Activated T-cell treated with anti-CD3 and anti-CD28 coated beads, Interleukin-2, amount 50 U/mL, for 24 hours (primary cell): ENCODE results near the gene ARF4.
A peak's percentile ranks its signal among the peaks of the same experiment; 100 is the strongest.

ENCODE experiments used
- DNase-seq: peaks from one replicate; pipeline ENCODE4 v3.0.0-alpha.2; 2020
- H3K27ac Mint-ChIP-seq: 2 replicates; pipeline ENCODE4 v1.8.0; 2020; ENCODE audit warnings: mild to moderate bottlenecking, mixed read lengths
- H3K27me3 Mint-ChIP-seq: 2 replicates; pipeline ENCODE4 v1.8.0; 2020; ENCODE audit warnings: mixed read lengths
- H3K36me3 Mint-ChIP-seq: 2 replicates; pipeline ENCODE4 v1.8.0; 2020; ENCODE audit warnings: low read depth, mixed read lengths
- H3K4me1 Mint-ChIP-seq: 2 replicates; pipeline ENCODE4 v1.8.0; 2020; ENCODE audit warnings: low read depth, mixed read lengths
- H3K4me3 Mint-ChIP-seq: 2 replicates; pipeline ENCODE4 v1.8.0; 2020; ENCODE audit warnings: mild to moderate bottlenecking, moderate library complexity, mixed read lengths
- H3K9me3 Mint-ChIP-seq: 2 replicates; pipeline ENCODE4 v1.8.0; 2020; ENCODE audit warnings: mixed read lengths

Gene ARF4

DNA sequence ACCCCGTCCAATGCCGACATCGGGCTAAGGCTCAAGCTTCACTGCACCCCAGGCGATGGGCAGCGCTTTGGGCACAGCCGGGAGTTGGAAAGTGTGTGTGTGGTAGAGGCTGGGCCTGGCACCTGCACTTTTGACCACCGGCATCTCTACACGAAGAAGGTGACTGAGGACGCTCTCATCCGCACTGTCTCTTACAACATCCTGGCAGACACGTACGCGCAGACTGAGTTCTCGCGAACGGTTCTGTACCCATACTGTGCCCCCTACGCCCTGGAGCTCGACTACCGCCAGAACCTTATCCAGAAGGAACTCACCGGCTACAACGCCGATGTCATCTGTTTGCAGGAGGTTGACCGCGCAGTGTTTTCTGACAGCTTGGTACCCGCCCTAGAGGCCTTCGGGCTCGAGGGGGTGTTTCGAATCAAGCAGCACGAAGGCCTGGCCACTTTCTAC is 40.0 kb downstream of the ARF4 start:
- Mint-ChIP-seq H3K27ac (peak overlapping the region; percentile 98), H3K9me3 (no peaks in the 10 kb centered on the region), H3K36me3 (peaks cover 59% of the 10 kb centered on the region), H3K27me3 (no peaks in the 10 kb centered on the region), H3K4me1 (peaks cover 48% of the 10 kb centered on the region), H3K4me3 (peak overlapping the region; percentile 97)
- peak; percentile 58 for DNase-seq

DNA sequence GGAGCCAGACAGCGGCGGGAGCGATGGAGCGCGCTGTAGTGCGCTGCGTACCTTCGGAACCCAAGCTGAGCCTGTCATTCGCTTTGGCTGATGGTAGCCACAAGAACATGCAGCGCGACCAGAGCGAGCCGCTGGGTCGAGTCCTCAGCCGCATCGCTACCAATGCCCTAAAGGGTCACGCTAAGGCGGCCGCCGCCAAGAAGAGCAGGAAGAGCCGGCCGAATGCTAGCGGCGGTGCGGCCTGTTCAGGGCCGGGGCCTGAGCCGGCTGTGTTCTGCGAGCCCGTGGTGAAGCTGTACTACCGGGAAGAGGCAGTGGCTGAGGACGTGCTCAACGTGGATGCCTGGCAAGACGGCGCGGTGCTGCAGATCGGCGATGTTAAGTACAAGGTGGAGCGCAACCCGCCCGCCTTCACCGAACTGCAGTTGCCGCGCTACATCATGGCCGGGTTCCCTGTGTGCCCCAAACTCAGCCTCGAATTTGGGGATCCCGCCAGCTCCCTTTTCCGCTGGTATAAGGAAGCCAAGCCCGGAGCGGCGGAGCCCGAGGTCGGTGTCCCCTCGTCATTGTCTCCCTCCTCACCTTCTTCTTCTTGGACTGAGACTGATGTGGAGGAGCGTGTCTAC is 40.6 kb downstream of the ARF4 start:
- Mint-ChIP-seq H3K4me1 (peaks cover 43% of the 10 kb centered on the region), H3K27ac (peak overlapping the region; percentile 98), H3K27me3 (no peaks in the 10 kb centered on the region), H3K36me3 (peaks cover 53% of the 10 kb centered on the region), H3K9me3 (no peaks in the 10 kb centered on the region), H3K4me3 (peak overlapping the region; percentile 97)
- DNase-seq = no peak

DNA sequence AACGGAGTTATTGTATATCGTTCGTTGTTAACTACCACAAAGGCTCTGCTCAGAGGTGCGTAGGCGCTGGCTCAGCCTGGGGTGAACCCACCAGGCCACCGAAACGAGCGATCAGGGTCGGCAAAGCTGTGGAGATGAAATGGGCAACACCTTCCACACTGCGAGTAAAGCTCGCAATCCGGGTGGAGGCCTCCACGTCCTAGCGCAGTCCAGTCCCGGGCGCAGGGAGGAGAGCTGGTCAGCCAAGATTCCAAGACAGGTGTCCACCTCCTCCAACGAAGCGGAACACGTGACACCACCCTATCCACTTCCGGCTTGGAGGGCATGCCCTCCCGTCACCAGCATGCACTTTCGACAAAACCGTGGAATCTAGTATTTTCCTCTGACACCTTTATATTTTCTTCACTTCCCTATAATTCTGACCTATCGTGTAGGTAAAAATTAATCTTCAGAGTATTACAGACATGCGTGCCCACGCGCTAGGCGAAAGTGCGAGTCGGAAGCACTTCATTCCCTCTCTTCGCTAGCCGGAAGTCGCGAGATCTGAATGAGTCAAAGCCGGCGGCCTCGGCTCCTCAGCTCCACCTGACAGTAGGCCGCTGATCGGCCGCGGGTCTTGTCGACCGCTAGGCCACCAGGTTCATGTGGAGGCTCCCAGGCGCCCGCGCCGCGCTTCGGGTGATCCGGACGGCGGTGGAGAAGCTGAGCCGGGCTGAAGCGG is 41.2 kb downstream of the ARF4 start, which contains the start of gene PDE12:
TSS of gene PDE12 (plus strand) at position 537 of the 721 bp plus-strand sequence. CDS start at position 643, 106 bp downstream.
- Mint-ChIP-seq H3K4me3 (peak within 1 kb of the TSS; percentile 97), H3K27ac (peak within 1 kb of the TSS; percentile 98), H3K9me3 (no peaks in the 10 kb centered on the region), H3K27me3 (no peaks in the 10 kb centered on the region), H3K36me3 (peaks cover 48% of the 10 kb centered on the region), H3K4me1 (peaks cover 38% of the 10 kb centered on the region)
- peak; percentile 89 for DNase-seq

DNA sequence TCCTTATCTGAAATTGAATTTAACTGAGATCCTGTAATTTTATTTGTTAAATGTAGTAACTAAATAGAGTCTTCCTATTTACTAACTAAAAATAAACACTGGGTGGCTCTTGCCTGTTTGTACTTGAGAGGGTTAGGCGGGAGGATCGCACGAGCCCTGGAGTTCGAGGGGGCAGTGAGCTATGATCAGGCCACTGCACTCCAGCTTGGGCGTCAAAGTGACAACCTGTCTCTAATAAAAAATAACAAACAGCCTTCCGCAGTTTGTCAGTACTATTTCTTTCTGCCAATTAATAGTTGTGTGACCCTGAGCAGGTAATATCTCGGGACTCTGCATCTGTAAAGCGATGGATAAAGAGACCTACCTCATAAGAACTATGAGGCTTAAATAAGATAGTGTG is 41.8 kb downstream of the ARF4 start:
- Mint-ChIP-seq H3K9me3 (no peaks in the 10 kb centered on the region), H3K4me3 (peak overlapping the region; percentile 97), H3K36me3 (peaks cover 42% of the 10 kb centered on the region), H3K4me1 (peaks cover 33% of the 10 kb centered on the region), H3K27ac (peak overlapping the region; percentile 98), H3K27me3 (no peaks in the 10 kb centered on the region)
- no peak for DNase-seq

DNA sequence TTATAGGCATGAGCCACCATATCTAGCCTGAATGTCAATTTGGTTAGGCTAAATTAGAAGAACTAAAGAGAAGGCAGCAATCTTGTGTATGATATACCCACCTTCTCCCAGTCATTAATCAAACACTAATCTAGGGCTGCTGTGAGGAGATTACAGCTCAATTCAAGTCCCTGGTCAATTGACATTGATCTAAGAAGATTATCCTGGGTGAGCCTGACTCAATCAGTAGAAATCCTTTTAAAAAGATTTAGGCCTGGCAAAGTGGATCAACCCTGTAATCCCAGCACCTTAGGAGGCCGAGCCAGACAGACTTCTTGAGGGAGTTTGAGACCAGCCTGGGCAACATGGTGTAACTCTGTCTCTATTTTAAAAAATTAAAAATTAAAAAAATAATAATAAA is 50.5 kb downstream of the ARF4 start:
- Mint-ChIP-seq H3K27me3 (peaks cover 9% of the 10 kb centered on the region), H3K4me3 (no peak overlapping the region), H3K9me3 (no peaks in the 10 kb centered on the region), H3K4me1 (peaks cover 8% of the 10 kb centered on the region), H3K36me3 (no peaks in the 10 kb centered on the region), H3K27ac (no peak overlapping the region)
- no peak for DNase-seq

DNA sequence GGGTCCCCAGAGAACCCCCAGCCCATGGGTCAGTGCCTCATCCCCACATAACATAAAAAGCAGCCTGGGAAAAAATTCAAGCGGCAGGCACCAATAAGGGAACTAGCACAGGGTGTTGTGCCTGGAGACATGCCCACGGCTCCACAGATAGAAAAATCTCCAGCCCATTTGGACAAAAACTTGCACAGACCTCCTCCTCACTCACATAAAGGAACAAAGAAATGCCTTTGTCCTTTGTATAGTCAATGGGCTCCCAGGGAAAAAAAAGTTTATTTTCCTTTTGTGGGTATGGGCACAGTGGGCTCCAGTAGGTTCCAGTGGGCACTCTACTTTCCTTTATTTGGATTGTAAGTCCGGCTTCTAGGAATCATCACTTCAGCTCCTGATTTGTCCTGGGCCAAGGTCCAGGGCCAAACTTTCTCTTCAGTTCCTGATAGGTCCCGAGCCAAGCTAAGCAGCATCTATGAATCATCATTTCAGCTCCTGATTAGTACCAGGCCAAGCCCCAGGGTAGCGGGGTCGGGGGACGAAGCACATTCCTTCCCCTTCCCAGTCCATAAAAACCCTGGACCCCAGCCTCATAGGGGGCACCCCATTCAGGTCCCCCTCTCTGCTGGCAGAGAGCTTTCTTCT is 51.4 kb downstream of the ARF4 start:
- Mint-ChIP-seq H3K4me1 (peaks cover 8% of the 10 kb centered on the region), H3K4me3 (no peak overlapping the region), H3K36me3 (no peaks in the 10 kb centered on the region), H3K27me3 (peaks cover 9% of the 10 kb centered on the region), H3K27ac (no peak overlapping the region), H3K9me3 (no peaks in the 10 kb centered on the region)
- DNase-seq = no peak

DNA sequence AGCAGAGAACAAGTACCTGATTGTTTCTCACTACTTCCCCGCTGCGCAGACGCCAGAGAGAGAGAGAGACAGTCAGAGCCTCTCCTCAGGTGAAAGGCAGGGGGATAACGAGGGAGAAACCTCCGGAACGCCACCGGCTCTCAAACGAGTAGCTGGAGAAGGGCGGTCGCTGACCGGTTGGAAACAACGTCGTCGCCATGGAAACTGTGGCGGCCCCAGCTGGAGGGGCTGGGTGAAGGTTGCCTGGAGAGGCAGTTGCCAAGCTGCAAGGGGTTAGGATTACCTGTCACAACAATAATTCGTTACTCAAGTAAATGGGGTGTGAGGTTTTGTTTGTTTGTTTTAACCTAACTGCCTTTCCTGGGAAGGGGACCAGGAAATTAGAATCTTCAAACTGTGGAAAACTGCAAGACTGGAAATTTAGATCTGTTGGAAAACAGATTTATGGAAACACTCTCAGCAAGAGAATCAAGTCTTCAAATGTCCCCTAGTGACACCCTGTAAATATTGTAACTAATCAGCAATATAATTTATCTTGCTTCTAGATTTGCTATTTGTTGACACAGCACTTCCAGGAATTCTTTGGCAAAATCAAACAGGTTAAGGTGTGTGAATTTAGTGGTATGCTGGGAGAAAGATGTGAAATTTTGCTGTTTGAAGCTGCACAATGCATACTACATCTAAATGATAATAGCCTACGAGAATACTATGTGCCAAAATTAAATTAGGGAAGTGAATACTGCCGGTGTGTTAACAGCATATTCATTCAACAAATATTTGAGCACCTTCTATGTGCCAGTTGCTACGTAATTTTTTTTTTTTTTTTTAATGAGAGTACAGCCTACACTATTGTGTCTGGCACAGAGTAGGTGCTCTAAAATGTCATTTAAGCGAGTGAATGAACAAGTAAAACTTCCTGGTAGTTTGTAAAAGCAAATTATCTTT is 52.7 kb downstream of the ARF4 start, which contains the start of gene DNAH12:
TSS of gene DNAH12 (minus strand) at position 164 of the 945 bp plus-strand sequence. CDS start 1,474 bp downstream, outside the sequence.
- Mint-ChIP-seq H3K9me3 (no peaks in the 10 kb centered on the region), H3K27me3 (peaks cover 9% of the 10 kb centered on the region), H3K36me3 (no peaks in the 10 kb centered on the region), H3K4me1 (peaks cover 8% of the 10 kb centered on the region), H3K4me3 (no peak within 1 kb of the TSS), H3K27ac (no peak within 1 kb of the TSS)
- DNase-seq = no peak

DNA sequence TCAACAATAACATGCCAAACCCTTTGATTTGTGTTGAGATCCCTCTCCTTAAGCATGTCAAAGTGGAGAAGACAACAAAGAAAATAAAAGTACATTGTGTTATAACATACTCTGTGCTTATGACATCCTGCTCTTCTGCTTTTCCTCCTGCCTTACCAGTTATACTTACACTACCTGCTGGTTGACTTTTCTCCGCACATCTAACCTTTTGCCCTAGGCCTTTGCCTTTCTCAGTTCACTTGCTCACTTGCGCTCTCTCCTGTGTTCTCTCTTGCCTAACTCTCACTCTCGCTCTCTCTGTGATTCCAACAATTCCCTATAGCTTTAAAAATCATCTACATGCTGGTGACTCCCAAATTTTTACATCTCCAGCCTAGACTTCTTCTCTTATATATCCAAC is 58.7 kb downstream of the ARF4 start:
- no peaks in the 10 kb centered on the region for H3K27me3 Mint-ChIP-seq
- no peak overlapping the region for H3K27ac Mint-ChIP-seq
- H3K9me3 Mint-ChIP-seq = peaks cover 2% of the 10 kb centered on the region
- no peaks in the 10 kb centered on the region for H3K4me1 Mint-ChIP-seq
- no peak overlapping the region for H3K4me3 Mint-ChIP-seq
- H3K36me3 Mint-ChIP-seq = no peaks in the 10 kb centered on the region
- no peak for DNase-seq

DNA sequence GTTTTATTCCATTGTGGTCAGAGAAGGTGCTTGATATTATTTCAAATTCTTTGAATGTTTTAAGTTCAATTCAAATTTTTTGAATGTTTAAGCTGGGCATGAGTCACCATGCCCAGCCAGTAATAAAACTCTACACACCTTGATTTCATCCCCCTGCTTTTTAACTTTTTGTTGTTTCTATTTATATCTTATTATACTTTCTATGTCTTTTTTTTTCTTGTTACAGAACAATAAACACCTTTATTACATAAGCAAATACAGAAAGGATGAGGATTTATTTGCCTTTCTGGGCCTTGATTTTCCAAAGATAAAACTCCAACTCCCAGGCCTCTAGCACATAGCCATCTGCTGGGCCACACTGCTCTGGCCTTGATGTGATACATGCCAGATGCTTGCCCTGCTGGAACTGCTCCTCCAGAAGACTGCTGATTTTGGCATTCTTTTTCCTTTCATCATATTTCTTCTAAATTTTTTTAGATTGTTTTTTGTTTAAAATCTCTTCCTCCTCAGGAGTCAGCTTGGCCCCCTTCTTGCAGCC is 67.0 kb downstream of the ARF4 start:
- DNase-seq = no peak
- H3K9me3 Mint-ChIP-seq = peaks cover 1% of the 10 kb centered on the region
- H3K4me1 Mint-ChIP-seq = no peaks in the 10 kb centered on the region
- H3K27me3 Mint-ChIP-seq = no peaks in the 10 kb centered on the region
- no peaks in the 10 kb centered on the region for H3K36me3 Mint-ChIP-seq
- no peak overlapping the region for H3K27ac Mint-ChIP-seq
- H3K4me3 Mint-ChIP-seq = no peak overlapping the region
